OCI-LY1 (cell line): ENCODE data around the gene SLK.

ENCODE experiments used
- H2AFZ ChIP-seq: fragments of 200-600 bp; sonication (generic), shearing (Covaris generic); 2 replicates; pipeline ENCODE4 v1.6.0; 2014; ENCODE audit warnings: antibody characterized with exemption, mild to moderate bottlenecking, low read length
- H3F3A ChIP-seq: fragments of 200-600 bp; sonication (generic), shearing (Covaris generic); 2 replicates; pipeline ENCODE4 v1.6.0; 2014; ENCODE audit warnings: mild to moderate bottlenecking, antibody characterized with exemption, low read length, moderate library complexity; ENCODE audit not compliant: insufficient read depth
- H3K27ac ChIP-seq: fragments of 200-600 bp; sonication (generic); 2 replicates; pipeline ENCODE4 v1.5.1; 2014; ENCODE audit warnings: low read length, mixed run types, mild to moderate bottlenecking, low read depth; ENCODE audit not compliant: poor library complexity, severe bottlenecking
- H3K27me3 ChIP-seq: fragments of 200-600 bp; sonication (generic); 2 replicates; pipeline ENCODE4 v1.6.0; 2014; ENCODE audit warnings: antibody characterized with exemption, mild to moderate bottlenecking, low read length, moderate library complexity; ENCODE audit not compliant: insufficient read depth
- H3K36me3 ChIP-seq: fragments of 200-600 bp; sonication (generic); 2 replicates; pipeline ENCODE4 v1.6.1; 2014; ENCODE audit warnings: mild to moderate bottlenecking, antibody characterized with exemption, low read length, moderate library complexity, mixed read lengths; ENCODE audit not compliant: insufficient read depth
- H3K4me1 ChIP-seq: fragments of 200-600 bp; sonication (generic); 2 replicates; pipeline ENCODE4 v1.5.1; 2014; ENCODE audit warnings: mild to moderate bottlenecking, low read length, moderate library complexity; ENCODE audit not compliant: insufficient read depth, severe bottlenecking
- H3K4me2 ChIP-seq: fragments of 200-600 bp; sonication (generic), shearing (Covaris generic); 2 replicates; pipeline ENCODE4 v1.6.1; 2014; ENCODE audit warnings: low read length
- H3K4me3 ChIP-seq: fragments of 200-600 bp; sonication (generic); 2 replicates; pipeline ENCODE4 v1.5.1; 2014; ENCODE audit warnings: low read length, low read depth, mild to moderate bottlenecking, mixed read lengths; ENCODE audit not compliant: poor library complexity, severe bottlenecking
- H3K79me2 ChIP-seq: fragments of 200-600 bp; shearing (Covaris generic); 2 replicates; pipeline ENCODE4 v1.6.1; 2016; ENCODE audit warnings: mixed run types, low read length, mixed read lengths; ENCODE audit not compliant: insufficient read depth
- H3K9ac ChIP-seq: fragments of 200-600 bp; sonication (generic), shearing (Covaris generic); 2 replicates; pipeline ENCODE4 v1.6.1; 2014; ENCODE audit warnings: mild to moderate bottlenecking, low read length, mixed read lengths
- H3K9me2 ChIP-seq: fragments of 200-600 bp; sonication (generic), shearing (Covaris generic); 2 replicates; pipeline ENCODE4 v1.6.1; 2014; ENCODE audit warnings: low read depth, mild to moderate bottlenecking, low read length, mixed read lengths
- H3K9me3 ChIP-seq: fragments of 200-600 bp; shearing (Covaris generic); 2 replicates; pipeline ENCODE4 v1.6.1; 2014; ENCODE audit warnings: low read length, mixed read lengths
- H4K20me1 ChIP-seq: fragments of 200-600 bp; sonication (generic), shearing (Covaris generic); 2 replicates; pipeline ENCODE4 v1.6.0; 2016; ENCODE audit warnings: mild to moderate bottlenecking, low read length; ENCODE audit not compliant: insufficient read depth
- EZH2 ChIP-seq: fragments of 200-600 bp; sonication (generic), shearing (Covaris generic); IDR thresholded peaks from 2 replicates; pipeline ENCODE4 v1.8.0; 2017; ENCODE audit warnings: borderline replicate concordance, mixed run types, mild to moderate bottlenecking, antibody characterized with exemption, low read length, moderate library complexity, mixed read lengths
- TF ChIP-seq, protein P1 (sequence below): fragments of 200-600 bp; sonication (generic), shearing (Covaris generic); IDR thresholded peaks from 2 replicates; pipeline ENCODE4 v1.5.1; 2017; ENCODE audit warnings: mild to moderate bottlenecking, antibody characterized with exemption, low read length, moderate library complexity, mixed read lengths

Gene SLK

GRCh38 chr10:104040382-104040781 is 73.4 kb downstream of the SLK start:
- Histone ChIP-seq H3K9me2 (no peaks in the 10 kb centered on the region), H3K79me2 (no peaks in the 10 kb centered on the region), H3K9me3 (no peaks in the 10 kb centered on the region), H3K4me2 (no peak overlapping the region), H4K20me1 (no peaks in the 10 kb centered on the region), H3F3A (no peaks in the 10 kb centered on the region), H3K4me3 (no peak overlapping the region), H2AFZ (no peak overlapping the region), H3K36me3 (no peaks in the 10 kb centered on the region), H3K27ac (no peak overlapping the region), H3K4me1 (no peaks in the 10 kb centered on the region), H3K27me3 (no peaks in the 10 kb centered on the region; the same call in 1 of the 2 replicates), H3K9ac (no peak overlapping the region)
- TF ChIP-seq EZH2 = no peak
- TF ChIP-seq, protein P1, sequence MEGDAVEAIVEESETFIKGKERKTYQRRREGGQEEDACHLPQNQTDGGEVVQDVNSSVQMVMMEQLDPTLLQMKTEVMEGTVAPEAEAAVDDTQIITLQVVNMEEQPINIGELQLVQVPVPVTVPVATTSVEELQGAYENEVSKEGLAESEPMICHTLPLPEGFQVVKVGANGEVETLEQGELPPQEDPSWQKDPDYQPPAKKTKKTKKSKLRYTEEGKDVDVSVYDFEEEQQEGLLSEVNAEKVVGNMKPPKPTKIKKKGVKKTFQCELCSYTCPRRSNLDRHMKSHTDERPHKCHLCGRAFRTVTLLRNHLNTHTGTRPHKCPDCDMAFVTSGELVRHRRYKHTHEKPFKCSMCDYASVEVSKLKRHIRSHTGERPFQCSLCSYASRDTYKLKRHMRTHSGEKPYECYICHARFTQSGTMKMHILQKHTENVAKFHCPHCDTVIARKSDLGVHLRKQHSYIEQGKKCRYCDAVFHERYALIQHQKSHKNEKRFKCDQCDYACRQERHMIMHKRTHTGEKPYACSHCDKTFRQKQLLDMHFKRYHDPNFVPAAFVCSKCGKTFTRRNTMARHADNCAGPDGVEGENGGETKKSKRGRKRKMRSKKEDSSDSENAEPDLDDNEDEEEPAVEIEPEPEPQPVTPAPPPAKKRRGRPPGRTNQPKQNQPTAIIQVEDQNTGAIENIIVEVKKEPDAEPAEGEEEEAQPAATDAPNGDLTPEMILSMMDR = no peak

DNA sequence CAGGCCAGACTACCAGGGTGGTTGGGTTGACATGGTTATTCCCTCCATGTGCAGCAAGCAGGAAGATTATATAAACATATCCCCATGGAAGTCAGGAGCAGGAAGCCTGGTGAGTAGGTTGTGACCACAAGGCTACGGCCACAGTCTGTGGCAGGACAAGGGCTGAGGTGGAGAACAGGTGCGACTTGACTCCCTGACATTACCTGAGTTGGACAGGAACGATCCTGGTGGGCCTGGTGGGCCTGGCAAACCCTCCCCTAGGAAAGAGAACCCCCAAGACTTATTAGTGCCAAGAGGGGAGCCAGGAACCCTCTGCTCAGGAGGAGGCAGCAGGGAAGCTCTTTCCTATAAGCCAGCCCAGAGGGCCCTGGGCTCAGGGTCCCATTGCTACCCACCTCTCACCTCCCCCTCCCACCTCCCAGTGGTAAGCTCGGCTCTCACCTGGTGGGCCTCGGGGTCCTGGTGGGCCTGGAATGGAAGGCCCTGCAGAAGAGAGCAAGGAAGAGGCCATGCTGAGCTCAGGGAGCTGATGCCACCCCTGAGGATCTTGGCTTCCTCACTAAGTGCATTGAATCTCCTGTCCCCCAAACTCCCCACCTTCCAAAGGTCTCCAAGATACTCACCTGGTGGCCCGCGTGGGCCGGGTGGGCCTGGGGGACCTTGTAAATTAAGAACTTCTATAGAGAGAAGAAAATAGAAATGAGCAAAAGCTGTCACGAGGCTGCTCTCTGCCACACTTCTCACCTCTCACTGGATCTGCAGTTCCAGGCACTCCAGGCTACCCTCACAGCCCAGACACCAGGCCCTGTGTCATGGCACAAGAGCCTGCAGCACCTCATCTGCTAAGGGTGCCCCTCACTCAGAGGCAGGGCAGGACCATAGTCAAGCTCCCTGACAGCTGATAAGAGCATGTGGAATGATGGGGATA is 74.2 kb downstream of the SLK start:
- Histone ChIP-seq H3K27ac (no peak overlapping the region), H4K20me1 (no peaks in the 10 kb centered on the region), H3K27me3 (no peaks in the 10 kb centered on the region; the same call in 1 of the 2 replicates), H3K4me3 (no peak overlapping the region), H3K36me3 (no peaks in the 10 kb centered on the region), H3K4me1 (no peaks in the 10 kb centered on the region), H3K9me3 (no peaks in the 10 kb centered on the region), H3K9ac (no peak overlapping the region), H3K4me2 (no peak overlapping the region), H3F3A (no peaks in the 10 kb centered on the region), H3K79me2 (no peaks in the 10 kb centered on the region), H2AFZ (no peak overlapping the region), H3K9me2 (no peaks in the 10 kb centered on the region)
- no peak for TF ChIP-seq EZH2
- TF ChIP-seq, protein P1 = no peak

GRCh38 chr10:104041891-104042535 is 75.1 kb downstream of the SLK start:
- H2AFZ ChIP-seq = no peak overlapping the region
- H3K4me1 ChIP-seq = no peaks in the 10 kb centered on the region
- no peaks in the 10 kb centered on the region for H3K9me2 ChIP-seq
- no peak overlapping the region for H3K27ac ChIP-seq
- H3K79me2 ChIP-seq = no peaks in the 10 kb centered on the region
- H4K20me1 ChIP-seq = no peaks in the 10 kb centered on the region
- no peak overlapping the region for H3K4me3 ChIP-seq
- no peaks in the 10 kb centered on the region for H3K9me3 ChIP-seq
- H3F3A ChIP-seq = no peaks in the 10 kb centered on the region
- no peaks in the 10 kb centered on the region; the same call in 1 of the 2 replicates for H3K27me3 ChIP-seq
- no peak overlapping the region for H3K4me2 ChIP-seq
- TF ChIP-seq EZH2 = no peak
- TF ChIP-seq, protein P1 = no peak
- H3K36me3 ChIP-seq = no peaks in the 10 kb centered on the region
- H3K9ac ChIP-seq = no peak overlapping the region
